ENCODE results near the gene FBXO17.
A peak's percentile ranks its signal among the peaks of the same experiment; 100 is the strongest.
"Not testable (repeated sequence)": the region's sequence is repeated elsewhere in the genome, so short reads cannot be mapped to it uniquely, and the experiment has no call there.

Gene FBXO17

DNA sequence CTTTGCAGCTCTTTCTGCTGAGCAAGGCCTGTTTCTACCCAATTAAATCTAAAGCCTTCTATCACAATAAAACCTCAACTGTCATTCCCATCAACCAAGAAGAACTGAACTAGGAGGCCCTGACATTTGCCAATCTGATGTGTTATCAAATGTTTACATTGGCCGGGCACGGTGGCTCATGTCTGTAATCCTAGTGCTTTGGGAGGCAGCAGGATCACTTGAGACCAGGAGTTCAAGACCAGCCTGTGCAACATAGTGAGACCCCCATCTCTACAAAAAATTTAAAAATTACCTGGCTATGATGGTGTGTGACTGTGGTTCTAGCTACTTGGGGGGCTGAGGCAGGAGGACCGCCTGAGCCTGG is 2.8 kb upstream of the FBXO17 start:
- DNase-seq: no peak

DNA sequence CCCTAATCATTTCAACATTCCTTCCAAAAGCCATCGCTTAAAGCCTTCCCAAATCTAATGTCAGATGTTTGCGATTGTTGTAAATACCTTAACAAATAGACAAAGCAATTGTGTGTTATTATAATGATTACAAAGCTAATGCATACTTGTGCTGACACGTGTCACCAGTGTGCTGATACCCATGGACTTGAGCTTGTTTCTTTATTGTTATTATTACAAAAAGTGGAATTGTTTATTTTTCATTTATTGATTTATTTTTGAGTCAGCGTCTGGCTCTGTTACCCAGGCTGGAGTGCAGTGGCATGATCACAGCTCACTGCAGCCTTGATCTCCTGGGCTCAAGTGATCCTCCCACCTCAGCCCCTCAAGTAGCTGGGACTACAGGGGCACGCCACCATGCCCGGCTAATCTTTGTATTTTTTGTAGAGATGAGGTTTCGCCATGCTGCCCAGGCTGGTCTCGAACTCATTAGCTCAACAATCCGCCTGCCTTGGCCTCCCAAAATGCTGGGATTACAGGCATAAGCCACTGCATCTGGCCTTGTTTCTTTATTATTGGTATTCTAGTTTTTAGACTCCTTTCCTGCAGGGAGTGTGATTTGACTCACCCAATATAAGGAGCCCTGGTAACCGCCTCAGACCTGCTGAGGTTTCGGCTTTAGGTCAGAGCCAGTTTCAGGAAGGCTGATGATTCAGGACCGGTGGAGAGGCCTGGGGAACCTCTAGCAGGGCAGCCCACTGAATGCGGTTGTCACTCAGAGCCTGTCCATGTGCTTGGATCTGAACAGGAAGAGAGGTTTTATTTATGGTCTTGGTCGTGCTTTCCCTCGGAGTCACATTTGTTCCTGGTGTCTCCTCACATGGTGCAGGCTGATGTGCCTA is 2.1 kb upstream of the FBXO17 start:
- DNase-seq: no peak

DNA sequence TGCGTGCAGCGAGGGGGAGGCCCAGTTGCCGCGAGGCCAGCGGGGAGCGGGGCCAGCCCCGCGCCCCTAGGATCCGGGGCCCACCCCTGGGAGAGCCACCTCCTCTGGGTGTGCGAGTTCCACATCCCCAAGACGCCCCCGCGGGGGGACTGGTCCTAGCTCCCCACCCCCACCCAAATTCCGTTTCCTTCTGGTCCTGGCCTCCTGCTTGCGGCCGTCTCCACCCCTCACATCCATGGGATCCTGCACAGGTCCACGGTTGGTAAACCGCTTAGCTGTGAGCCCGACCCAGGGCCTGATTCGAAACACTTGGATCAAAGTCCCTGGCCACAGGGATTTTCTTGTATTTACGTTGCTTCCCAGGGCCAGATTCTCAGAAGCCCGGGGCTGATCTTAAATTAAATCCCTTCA is 324 bp upstream of the FBXO17 start:
- DNase-seq: no peak

DNA sequence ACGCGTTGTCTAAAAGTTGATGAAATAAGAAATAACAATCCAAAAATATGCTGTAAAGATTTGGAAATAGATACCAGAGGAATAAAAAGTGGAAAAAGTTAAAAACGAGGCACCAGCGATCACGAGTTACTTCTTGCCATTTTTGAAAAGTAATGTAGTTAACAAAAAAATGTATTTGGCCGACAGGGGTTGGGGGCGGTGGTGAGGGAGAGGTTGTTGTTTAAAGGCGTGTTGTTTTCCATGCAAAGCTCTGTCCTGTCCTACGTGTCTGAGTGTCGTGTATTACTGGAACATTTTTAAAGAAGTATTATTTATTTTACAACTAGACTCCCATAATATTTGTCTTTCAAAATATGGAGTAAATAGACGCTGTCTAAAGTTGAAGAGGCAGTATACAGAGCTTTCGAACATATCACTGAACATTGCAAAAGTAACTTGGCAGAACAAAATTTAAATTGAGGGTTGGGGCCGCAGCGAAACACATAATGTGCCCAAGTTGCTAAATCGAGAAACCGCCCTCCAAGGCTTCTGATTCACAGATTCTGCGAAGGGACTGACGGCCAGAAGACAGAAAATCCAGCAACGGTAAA is 823 bp downstream of the FBXO17 start:
- no peak for DNase-seq

DNA sequence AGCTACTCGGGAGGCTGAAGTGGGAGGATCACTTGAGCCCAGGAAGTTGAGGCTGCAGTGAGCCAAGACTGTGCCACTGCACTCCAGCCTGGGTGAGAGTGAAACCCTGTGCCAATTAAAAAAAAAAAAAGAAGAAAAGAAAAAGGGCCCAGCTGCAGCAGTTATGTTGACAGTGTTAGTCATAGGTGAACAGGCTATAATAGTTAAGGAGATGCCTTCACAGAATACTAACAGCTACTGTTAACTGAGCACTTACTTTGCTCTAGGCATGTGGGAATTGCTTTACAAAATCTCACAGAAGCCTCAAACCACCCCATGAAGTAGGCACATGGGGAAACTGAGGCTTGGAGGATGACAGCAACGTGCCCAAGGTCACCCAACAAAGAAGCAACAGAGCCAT is 3.9 kb downstream of the FBXO17 start:
- no peak for DNase-seq

DNA sequence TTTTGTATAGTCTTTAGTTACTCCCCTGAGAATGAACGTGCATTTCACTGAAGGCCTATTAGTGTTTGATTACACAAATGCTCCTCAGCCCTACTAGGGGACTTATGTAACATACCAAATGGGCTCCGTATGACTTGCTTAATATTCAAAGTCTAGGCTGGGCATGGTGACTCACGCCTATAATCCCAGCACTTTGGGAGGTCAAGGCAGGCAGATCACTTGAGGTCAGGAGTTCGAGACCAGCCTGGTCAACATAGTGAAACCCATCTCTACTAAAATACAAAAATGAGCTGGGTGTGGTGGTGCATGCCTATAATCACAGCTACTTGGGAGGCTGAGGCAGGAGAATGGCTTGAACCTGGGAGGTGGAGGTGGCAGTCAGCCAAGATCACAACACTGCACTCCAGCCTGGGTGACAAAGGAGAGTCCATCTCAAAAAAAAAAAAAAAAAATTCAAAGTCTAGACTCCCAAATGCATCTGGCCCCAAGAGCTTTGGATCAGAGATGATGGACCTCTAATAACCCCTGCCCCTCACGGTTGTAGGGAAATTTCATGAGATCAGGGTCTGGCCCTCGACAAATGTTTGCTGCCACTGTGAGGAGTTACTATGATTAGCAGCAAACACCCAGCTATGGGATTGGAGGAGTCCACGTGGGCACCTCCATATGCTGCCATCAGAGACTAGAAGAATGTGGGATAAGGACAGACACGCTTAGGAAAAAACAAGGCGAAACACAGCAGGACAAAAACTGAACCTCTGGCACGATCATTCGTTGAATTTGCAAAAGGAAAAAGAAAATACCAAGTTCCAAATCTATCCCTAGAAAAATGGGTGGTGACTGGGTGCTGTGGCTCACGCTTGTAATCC is 4.6 kb downstream of the FBXO17 start:
- DNase-seq: no peak

DNA sequence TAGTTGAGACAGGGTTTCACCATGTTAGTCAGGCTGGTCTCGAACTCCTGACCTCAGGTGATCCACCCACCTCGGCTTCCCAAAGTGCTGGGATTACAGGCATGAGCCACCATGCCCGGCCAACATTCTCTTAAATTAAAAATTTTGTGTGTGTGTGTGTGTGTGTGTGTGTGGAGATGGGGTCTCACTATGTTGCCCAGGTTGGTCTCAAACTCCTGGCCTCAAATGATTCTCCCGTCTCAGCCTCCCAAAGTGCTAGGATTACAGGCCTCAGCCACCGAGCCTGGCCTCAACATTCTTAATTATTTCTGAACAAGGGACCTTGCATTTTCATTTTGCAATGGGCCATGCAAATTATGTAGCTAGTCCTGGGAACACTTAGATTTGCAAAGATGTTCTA is 9.4 kb downstream of the FBXO17 start:
- not testable (repeated sequence) for DNase-seq

DNA sequence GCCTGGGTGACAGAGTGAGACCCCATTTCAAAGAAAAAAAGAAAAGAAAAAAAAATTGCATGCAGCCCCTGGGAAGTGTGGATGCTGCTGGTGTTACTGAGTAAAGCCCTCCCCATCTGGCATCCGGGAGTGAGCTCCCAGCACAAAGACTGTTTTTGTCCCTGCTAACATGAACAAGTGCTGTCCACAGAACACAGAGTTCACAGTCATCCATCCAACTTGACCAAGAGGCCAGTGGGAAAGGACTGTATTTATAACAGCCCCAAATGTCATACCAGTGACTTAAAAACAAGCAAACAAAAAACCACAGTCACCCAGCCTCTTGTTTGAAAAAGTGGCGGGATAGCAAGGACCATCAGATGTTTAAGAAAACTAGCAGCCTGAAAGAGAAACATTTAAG is 10.8 kb downstream of the FBXO17 start:
- no peak for DNase-seq

DNA sequence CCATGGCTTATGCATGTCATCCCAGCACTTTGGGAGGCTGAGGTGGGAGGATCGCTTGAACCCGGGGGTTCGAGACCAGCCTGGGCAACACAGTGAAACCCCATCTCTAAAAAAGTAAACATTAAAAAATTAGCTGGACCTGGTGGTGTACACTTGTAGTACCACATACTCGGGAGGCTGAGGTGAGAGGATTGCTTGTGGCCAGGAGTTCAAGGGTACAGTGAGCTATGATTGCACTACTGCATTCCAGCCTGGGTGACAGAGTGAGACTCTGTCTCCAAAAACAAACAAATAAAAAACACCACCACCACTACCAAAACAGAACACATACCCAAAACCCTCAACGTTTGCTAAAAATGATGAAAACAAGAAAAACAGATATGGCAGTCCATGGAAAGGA is 15.9 kb downstream of the FBXO17 start:
- no peak for DNase-seq

DNA sequence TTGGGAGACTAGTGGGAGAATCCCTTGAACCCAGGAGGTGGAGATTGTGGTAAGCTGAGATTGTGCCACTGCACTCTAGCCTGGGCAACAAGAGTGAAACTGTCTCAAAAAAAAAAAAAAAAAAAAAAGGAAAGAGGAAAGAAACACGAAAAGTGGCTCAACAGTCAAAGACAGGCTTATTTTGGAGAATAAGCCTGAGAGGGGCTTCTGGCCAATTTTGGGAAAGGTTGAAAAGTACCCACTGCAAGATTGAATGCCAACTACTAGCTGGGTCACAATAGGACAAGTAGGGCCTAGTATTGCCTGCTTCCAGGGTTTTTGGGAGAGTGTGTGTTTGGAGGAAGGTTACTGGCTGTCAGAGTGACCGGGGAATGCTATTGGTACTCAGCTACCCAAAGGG is 17.2 kb downstream of the FBXO17 start:
- no peak for DNase-seq

DNA sequence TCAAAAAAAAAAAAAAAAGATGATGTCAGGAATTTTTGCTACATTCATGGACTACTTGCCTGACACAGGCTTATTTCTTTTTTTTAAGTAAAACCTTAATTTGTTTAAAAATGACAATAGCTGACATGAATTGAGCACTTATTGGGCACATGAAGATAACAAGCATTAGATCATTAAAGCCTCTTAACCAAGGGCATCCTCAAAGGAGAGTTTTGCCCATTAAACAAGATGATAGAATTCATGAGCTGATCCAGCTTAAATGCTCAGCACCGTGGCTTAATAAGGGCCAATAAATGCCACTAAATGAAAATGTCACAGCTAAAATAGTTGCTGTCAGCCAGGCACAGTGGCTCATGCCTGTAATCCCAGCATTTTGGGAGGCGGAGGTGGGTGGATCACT is 19.3 kb downstream of the FBXO17 start:
- DNase-seq: no peak

DNA sequence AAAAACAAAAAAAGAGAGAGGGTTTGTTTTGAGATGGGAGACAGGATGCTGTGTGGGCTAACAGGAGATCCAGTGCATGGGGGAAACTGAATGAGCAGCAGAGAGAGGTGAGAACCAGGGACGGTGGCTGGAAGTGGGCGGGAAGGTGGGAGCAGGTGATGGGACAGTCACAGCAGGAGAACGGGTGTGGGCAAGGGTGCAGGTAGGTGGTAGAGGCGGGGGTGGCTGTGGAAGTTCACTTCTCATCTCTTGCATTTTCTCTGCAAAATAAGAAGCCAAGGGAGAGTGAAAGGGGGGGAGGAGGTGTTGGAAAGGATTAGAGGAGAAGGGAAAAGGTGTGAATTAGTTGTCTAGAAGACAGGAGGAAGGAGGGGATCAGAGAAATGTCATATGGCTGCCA is 21.9 kb downstream of the FBXO17 start:
- DNase-seq: no peak

DNA sequence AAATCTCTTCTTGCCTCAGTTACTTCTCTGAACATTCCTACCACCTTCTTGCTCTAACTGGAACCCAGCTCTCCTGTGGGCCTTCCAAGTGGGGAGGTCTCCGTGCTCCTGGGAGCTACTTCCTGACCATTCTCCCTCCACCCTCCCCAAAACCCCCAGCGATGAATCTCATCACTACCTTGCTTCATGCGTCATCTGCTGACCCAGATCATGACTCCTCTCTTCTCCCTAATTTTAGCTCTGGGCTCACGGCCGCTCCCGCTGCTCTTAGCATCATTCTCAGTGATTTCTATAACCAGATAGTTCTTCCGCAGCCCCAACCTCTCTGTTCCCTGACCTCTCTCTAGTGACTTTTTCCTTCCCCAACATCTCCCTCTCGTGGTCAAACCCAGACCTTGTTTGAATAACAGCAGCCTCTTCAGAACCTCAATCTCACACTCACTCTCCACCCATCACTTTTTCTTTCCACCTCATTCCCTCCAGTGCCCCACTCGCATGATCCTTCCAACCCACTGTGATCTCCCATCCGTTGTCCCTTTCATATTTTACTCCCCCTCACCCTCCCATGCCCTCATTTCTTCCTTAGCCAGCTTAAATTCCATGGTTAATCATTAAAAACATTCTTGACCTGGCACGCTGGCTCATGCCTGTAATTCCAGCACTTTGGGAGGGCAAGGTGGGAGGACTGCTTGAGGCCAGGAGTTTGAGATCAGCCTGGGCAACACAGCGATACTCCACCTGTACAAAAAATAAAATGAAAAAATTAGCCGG is 23.0 kb downstream of the FBXO17 start:
- DNase-seq: no peak

DNA sequence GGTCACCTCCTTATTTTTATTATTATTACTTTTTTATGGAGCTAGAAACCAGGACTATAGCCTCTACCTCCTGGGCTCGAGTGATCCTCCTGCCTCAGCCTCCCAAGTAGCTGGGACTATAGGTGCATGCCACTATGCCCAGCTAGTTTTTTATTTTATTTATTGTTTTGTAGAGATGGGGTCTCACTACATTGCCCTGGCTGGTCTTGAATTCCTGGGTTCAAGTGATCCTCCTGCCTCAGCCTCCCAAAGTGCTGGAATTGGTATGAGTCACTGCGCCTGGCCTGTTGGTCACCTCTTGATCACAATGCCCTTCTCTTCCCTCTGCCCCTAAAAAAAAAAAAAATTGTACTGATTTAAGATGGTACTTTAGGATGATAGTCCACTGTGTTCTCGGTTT is 24.4 kb downstream of the FBXO17 start:
- DNase-seq: no peak

DNA sequence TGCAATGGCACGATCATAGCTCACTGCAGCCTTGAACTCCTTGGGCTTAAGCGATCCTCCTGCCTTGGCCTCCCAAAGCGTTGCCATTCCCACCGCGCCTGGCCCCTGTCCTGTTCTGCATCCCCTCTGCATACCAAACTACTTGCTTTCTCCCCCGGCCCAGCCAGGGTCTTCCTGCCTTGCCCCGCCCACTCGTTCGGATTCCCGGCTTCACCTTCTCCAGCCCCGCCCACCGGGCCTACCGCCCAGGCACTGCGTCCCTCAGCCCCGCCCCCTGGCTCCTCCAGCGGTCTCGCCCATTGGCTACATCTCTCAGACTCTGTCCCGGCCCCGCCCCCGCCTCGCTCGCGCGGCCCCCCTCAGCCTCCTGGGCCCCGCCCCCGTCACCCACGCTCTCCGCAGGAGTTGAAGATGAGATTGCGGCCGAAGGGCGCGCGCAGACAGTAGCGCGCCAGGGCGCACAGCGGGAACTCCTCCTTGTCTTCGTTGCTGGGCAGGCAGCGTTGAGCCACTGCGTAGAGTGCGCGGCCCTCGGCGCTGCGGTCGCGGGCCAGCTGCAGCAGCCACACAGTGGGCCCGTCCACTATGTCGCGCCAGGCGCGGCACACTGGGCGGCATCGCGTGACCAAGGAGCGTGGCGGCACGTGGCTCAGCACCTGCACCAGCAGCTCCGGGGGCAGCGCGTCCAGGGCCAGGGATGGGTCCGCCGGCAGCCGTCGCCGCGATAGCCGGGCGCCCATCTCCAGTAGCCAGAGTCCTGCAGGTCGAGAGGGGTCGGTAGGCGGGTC is 25.8 kb downstream of the FBXO17 start:
- DNase-seq: peak; percentile 78

DNA sequence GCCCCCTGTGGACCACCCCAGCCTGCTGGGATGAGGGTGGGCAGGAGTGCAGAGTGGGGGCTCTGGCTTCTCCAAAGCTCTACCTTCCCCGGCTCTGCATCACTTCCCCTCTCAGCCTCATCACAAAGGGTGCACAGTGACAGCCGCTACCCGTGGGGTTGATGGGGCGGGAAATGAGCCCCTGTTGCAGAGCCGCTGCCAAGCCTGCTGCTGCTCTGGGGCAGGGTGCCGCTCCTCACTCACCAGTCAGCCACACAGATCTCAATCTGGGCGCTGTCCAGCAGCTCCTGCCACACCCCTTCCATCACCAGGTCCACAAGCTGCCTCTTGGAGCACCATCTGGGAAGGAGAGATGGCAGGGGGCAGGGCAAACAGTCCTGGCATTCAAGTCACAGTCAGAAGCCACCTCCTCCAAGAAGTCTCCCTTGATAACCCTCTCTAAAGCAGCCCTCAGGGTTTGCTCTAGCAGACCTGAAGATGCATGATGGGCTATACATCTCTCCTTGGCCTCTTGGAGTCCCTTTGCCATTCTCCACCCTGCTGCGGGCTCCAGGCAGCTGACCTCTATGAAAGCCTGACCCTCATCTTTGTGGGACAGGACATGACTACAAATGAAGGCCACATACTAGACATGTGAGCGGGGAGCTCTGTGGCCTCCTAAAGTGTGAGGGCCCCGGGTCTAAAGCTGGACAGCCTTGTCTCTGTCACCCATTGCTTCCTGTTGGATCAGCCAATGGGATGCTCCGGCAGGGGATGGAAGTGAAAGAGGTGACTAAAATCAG is 29.1 kb downstream of the FBXO17 start:
- DNase-seq: no peak

DNA sequence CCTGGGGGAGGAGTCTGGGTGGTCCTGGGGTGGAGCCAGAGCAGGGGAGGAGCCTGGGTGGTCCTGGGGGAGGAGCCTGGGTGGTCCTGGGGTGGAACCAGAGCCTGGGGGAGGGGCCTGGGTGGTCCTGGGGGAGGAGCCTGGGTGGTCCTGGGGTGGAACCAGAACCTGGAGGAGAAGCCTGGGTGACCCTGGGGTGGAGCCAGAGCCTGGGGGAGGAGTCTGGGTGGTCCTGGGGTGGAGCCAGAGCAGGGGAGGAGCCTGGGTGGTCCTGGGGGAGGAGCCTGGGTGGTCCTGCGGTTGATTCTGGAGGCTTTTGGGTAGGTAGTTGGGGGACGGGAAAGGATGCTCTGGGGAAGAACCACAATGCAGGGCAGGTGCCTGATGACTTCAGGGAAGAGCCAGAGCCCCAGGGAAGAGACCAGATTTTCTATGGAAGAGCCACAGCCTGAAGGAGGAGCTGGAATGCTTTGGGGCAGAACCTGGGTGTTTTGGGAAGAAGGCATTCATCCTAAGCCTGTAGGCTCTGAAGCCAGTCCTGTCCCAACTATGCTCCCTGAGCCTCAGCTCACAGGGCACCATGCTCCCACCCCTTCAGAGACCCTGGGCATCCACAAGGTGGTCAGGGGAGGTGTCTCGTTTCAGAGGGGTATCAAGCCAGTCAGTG is 29.8 kb downstream of the FBXO17 start:
- DNase-seq: no peak

DNA sequence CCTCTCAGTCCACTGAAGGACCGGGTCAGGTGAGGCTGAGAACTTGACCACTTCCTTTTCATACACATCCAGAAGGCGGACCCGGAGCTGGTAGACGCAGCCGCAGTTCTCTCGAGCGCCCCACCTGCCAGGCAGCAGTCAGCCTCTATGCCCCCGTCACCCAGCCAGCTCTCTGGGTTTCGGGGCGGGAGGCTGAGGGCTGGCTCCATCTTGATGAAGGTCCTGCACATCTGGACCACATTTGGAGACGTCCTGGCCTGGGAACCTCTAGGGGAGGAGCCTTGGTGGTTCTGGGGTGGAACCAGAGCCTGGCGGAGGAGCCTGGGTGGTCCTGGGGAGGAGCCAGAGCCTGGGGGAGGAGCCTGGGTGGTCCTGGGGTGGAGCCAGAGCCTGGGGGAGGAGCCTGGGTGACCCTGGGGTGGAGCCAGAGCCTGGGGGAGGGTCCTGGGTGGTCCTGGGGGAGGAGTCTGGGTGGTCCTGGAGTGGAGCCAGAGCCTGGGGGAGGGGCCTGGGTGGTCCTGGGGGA is 30.5 kb downstream of the FBXO17 start:
- DNase-seq: no peak

DNA sequence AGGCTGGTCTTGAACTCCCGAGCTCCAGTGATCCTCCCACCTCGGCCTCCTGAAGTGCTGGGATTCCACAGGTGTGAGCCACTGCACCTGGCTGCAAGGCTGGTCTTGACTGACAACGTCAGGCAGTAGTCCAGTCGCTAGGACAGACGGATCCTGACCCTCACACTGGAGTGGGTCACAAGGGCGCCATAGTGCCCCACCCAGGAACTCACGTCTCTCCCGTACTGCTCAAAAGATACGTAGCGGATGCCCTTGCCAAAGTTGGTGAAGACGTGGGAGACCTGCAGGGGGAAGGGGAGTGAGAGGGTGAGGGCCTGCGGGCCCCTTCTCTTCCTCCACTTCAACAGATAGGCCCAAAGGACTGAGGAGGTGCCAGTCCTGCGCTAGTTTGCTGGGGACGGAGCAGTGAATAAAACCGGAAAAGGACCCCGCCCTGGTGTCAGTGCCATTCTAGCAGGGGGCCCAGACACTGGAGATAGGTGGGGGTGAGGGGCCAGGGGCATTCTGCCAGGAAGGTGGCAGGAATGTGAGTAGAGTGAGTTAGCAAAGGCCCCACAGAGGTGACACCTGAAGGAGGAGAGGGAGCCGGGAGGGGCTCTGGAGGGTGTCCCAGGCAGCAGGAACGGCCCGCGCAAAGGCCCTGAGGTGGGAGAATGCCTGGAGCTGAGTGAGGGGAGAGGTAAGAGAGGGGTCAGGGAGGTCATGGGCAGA is 32.9 kb downstream of the FBXO17 start:
- no peak for DNase-seq

DNA sequence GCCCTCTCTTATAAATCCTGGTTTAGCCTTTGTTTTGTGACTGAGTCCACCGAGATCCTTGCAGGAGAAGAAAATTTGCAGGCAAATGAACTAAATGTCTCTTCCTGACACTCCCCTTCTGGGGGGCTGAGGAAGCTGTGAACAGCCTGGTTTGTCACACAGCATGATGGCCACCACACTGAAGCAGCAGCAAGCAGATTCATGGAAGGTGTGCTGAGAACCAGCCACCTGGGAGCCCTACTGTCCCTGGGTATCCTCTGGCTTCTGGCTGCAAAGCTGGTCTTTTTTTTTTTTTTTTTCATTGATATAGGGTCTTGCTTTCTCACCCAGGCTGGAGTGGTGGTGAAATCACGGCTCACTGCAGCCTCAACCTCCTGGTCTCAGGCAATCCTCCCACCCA is 33.6 kb downstream of the FBXO17 start:
- DNase-seq: no peak

Data from activated CD4-positive, alpha-beta T cell treated with anti-CD3 and anti-CD28 coated beads, Interleukin-2, amount 50 U/mL, for 1 hour (primary cell).